Measurements from ENCODE around the gene KAZN.

Gene KAZN

DNA sequence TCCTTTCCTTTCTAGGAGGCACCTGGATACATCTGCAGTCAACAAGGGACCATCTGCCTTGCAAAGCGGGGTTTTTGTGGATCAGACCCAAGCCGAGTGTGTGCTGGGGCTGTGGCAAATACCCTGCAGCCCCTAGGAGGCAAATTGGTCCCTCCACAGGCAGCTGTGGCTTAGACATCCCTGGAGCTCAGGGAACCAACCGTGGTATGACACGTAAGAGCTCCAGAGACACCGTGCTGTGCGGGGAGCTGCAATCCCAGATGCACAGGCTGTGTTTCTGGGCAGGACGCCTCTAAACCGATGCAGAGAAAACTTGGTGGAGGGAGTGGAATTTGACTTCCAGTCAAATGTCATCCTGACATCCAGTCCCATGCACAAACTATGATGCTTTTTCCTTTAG, 141.5 kb downstream of the KAZN start:
- H3K36me3 ChIP-seq (ENCODE audit: insufficient read depth, low read depth, low read length) = no peaks in the 10 kb centered on the region
- H3K9me3 ChIP-seq (ENCODE audit: insufficient read depth, low read depth, low read length) = no peaks in the 10 kb centered on the region
- H3K9ac ChIP-seq (ENCODE audit: low read depth, low read length) = no peak overlapping the region
- peaks cover 11% of the 10 kb centered on the region; the same call in 1 of the 2 replicates for H3K27me3 ChIP-seq (ENCODE audit: insufficient read depth, low read length)
- H3K4me1 ChIP-seq (ENCODE audit: insufficient read depth, low read length) = peaks cover 35% of the 10 kb centered on the region
- H3K27ac ChIP-seq (ENCODE audit: low read length) = no peak overlapping the region
- no peak overlapping the region for H3K4me3 ChIP-seq (ENCODE audit: low read length)

DNA sequence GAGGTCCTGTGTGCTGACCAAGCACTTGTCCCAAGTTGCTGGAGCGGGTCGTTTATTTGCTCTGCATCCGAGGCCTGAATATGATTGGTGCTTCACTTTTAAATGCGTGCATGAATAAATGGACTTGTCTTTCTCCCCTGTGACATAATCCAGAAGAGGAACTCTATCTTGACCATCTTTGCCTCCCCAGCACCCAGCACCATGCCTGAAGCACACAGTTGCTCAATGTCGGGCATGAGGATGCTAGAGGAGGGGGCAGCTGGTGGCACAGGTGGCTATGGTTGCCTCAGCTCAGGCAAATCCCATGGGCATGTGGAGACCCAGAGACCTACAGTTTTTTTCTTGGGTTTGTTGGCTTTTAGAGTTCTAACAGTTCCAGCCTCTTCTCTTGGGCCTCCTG, 142.6 kb downstream of the KAZN start:
- peaks cover 11% of the 10 kb centered on the region; the same call in 1 of the 2 replicates for H3K27me3 ChIP-seq (ENCODE audit: insufficient read depth, low read length)
- no peak overlapping the region for H3K4me3 ChIP-seq (ENCODE audit: low read length)
- H3K36me3 ChIP-seq (ENCODE audit: insufficient read depth, low read depth, low read length) = no peaks in the 10 kb centered on the region
- no peaks in the 10 kb centered on the region for H3K9me3 ChIP-seq (ENCODE audit: insufficient read depth, low read depth, low read length)
- H3K9ac ChIP-seq (ENCODE audit: low read depth, low read length) = no peak overlapping the region
- H3K27ac ChIP-seq (ENCODE audit: low read length) = no peak overlapping the region
- H3K4me1 ChIP-seq (ENCODE audit: insufficient read depth, low read length) = peaks cover 38% of the 10 kb centered on the region

DNA sequence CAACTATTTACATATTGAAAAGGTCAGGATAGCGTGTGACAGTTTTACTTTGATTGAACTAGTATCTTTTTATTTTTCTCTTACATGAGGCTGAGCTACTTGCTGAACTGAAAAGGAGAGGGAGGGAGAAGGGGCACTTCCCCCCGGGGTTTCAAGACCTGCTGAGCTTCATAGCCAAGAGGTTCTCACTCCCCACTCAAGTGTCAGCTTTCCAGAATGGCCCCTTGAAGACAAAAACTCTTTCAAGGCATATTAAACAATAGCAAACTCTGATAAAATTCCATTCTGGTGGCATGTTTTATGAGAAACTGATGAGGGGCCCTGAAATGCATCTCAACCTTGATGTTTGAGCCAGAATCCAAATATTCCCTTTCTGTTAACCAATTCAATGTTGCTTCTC, 143.0 kb downstream of the KAZN start:
- H3K27ac ChIP-seq (ENCODE audit: low read length) = no peak overlapping the region
- H3K36me3 ChIP-seq (ENCODE audit: insufficient read depth, low read depth, low read length) = no peaks in the 10 kb centered on the region
- peaks cover 38% of the 10 kb centered on the region for H3K4me1 ChIP-seq (ENCODE audit: insufficient read depth, low read length)
- no peaks in the 10 kb centered on the region for H3K9me3 ChIP-seq (ENCODE audit: insufficient read depth, low read depth, low read length)
- no peak overlapping the region for H3K9ac ChIP-seq (ENCODE audit: low read depth, low read length)
- H3K4me3 ChIP-seq (ENCODE audit: low read length) = no peak overlapping the region
- peaks cover 11% of the 10 kb centered on the region; the same call in 1 of the 2 replicates for H3K27me3 ChIP-seq (ENCODE audit: insufficient read depth, low read length)

DNA sequence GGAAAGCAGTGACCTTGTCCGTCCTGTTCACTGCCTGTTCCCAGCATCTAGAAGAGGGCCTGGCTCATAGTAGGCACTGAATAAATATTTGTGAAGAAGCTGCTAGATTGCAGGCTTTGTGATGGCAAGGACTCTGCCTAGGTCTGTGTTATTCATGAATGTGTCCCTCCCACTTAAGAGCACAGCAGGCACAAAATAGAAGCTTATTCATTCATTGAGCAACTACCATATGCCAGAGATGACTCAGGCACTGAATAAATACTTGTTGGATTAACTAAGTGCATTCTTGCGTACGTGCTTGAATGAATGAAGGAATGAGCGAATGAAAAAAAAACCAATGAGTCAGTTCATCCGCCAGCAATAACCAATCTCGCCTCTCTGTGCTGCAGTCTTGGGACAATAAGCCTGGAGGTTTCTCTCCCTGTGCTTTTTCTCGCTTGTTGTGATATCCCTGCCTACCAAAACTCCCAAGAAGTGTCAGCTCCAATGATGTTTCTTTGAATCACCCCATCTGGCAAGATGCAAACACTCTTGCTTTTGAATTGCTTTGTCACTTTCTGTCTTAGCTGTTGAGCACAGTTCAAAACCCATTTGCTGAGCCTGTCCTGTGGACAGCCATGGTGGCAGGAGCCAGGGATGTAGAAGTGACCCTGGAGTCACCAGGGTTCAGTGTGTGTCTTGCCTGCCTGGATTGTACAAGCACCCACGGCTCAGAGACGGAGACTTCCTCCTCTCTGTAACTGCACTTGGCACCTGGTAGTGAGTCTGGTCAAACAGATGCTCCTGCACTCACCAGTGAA, 143.9 kb downstream of the KAZN start:
- H3K4me1 ChIP-seq (ENCODE audit: insufficient read depth, low read length) = peaks cover 38% of the 10 kb centered on the region
- no peaks in the 10 kb centered on the region for H3K9me3 ChIP-seq (ENCODE audit: insufficient read depth, low read depth, low read length)
- no peak overlapping the region; the same call in 1 of the 2 replicates for H3K4me3 ChIP-seq (ENCODE audit: low read length)
- peak overlapping the region; percentile 24; the same call in 1 of the 2 replicates for H3K9ac ChIP-seq (ENCODE audit: low read depth, low read length)
- H3K27ac ChIP-seq (ENCODE audit: low read length) = no peak overlapping the region
- H3K36me3 ChIP-seq (ENCODE audit: insufficient read depth, low read depth, low read length) = no peaks in the 10 kb centered on the region
- H3K27me3 ChIP-seq (ENCODE audit: insufficient read depth, low read length) = peaks cover 8% of the 10 kb centered on the region; the same call in 1 of the 2 replicates

DNA sequence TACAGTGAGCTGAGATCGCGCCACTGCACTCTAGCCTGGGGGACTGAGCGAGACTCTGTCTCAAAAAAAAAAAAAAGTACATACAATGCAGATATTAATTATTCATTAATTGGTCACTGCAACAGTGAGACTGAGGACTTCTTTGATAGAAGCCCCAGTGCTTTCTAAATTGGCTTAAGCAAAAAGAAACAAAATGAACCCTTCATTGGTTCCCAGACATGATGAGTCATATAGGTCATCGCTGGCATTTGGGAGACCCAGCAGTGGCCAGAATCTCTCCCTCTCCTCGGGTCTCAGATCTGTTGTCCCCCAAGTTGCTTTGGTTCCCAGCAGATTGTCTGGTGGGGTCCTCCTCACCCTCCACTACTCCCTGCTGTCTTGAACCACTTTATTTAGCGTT, 144.9 kb downstream of the KAZN start:
- Histone ChIP-seq H3K4me1 (ENCODE audit: insufficient read depth, low read length) (peaks cover 38% of the 10 kb centered on the region), H3K4me3 (ENCODE audit: low read length) (no peak overlapping the region), H3K36me3 (ENCODE audit: insufficient read depth, low read depth, low read length) (no peaks in the 10 kb centered on the region), H3K9me3 (ENCODE audit: insufficient read depth, low read depth, low read length) (no peaks in the 10 kb centered on the region), H3K27ac (ENCODE audit: low read length) (no peak overlapping the region), H3K9ac (ENCODE audit: low read depth, low read length) (no peak overlapping the region), H3K27me3 (ENCODE audit: insufficient read depth, low read length) (peaks cover 7% of the 10 kb centered on the region; the same call in 1 of the 2 replicates)

DNA sequence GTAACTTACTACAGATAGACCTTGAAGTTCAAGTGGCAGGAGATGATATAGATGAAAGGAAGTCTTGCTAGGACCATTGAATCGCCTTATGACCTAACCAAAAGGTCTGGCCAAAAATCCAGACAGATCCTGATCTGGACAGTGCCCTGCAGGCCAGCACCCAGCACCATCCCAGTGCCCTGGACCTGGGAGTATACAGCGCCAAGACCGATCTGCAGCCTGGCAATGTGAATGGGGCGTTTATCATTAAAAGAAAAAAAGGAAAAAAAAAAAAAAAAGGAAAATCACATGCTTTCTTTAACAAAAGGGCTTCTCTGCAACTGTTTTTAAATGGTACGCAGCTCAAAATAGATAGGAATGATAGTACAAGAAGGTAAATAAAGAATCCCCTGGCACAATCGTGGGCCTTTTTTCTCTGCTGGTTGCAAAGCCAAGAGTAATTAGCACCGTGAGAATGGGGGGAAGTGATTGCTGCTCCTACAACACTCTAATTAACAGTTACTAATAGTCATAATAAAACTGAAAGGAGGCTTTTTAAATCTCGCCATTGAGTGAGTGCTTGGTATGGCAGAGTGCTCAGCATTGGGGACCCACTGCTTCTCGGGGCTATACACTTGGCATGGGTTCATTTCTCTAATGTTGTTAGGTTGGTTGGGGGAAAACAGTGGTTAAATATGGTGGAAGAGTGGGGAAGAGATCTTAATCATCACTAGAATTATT, 146.7 kb downstream of the KAZN start:
- Histone ChIP-seq H3K4me3 (ENCODE audit: low read length) (no peak overlapping the region), H3K9me3 (ENCODE audit: insufficient read depth, low read depth, low read length) (no peaks in the 10 kb centered on the region), H3K27me3 (ENCODE audit: insufficient read depth, low read length) (no peaks in the 10 kb centered on the region), H3K9ac (ENCODE audit: low read depth, low read length) (no peak overlapping the region), H3K36me3 (ENCODE audit: insufficient read depth, low read depth, low read length) (no peaks in the 10 kb centered on the region), H3K4me1 (ENCODE audit: insufficient read depth, low read length) (peaks cover 28% of the 10 kb centered on the region), H3K27ac (ENCODE audit: low read length) (no peak overlapping the region)

DNA sequence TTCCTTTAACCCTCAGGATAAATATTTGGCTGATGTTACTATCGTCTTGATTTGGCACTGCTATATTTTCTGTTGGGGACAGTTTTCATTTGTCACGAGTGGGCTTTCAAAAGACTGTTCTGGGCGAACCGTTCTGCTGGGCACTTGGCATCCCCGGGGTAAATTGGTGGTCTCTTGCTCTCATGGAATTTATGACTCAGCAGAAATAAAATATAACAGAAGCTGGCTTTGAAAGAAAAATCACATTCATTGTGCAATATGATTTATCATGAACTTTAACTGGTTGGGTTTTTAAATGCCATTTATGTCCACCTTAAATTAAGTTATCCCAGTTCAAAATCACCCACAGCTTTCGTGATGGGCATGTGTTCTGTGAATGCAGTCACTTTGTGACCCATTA, 147.3 kb downstream of the KAZN start:
- no peak overlapping the region for H3K27ac ChIP-seq (ENCODE audit: low read length)
- H3K9ac ChIP-seq (ENCODE audit: low read depth, low read length) = no peak overlapping the region
- no peaks in the 10 kb centered on the region for H3K36me3 ChIP-seq (ENCODE audit: insufficient read depth, low read depth, low read length)
- H3K4me1 ChIP-seq (ENCODE audit: insufficient read depth, low read length) = peaks cover 23% of the 10 kb centered on the region
- no peaks in the 10 kb centered on the region for H3K27me3 ChIP-seq (ENCODE audit: insufficient read depth, low read length)
- H3K9me3 ChIP-seq (ENCODE audit: insufficient read depth, low read depth, low read length) = no peaks in the 10 kb centered on the region
- no peak overlapping the region for H3K4me3 ChIP-seq (ENCODE audit: low read length)

DNA sequence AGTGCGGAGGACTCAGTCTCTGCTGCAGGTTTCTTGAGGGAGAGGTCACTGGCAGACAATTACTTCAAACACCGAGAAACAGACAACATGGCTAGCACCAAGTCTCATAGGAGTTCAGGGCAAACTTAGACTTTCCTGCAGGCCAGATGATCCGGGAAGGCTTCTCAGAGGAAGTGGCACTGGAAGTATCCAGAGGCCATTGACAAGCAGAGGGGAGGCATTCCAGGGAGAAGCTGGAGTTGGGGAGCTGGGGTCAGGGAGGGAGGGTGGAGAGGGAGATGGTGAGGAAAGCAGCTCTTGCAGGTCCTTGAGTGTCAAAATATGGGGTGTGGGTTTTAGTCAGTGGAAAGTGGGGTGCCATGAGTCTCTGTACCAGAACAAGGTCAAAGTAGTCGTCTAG, 147.9 kb downstream of the KAZN start:
- H3K9me3 ChIP-seq (ENCODE audit: insufficient read depth, low read depth, low read length) = no peaks in the 10 kb centered on the region
- H3K27ac ChIP-seq (ENCODE audit: low read length) = no peak overlapping the region
- H3K4me1 ChIP-seq (ENCODE audit: insufficient read depth, low read length) = peaks cover 17% of the 10 kb centered on the region
- H3K4me3 ChIP-seq (ENCODE audit: low read length) = no peak overlapping the region
- no peaks in the 10 kb centered on the region for H3K36me3 ChIP-seq (ENCODE audit: insufficient read depth, low read depth, low read length)
- no peaks in the 10 kb centered on the region for H3K27me3 ChIP-seq (ENCODE audit: insufficient read depth, low read length)
- no peak overlapping the region for H3K9ac ChIP-seq (ENCODE audit: low read depth, low read length)

DNA sequence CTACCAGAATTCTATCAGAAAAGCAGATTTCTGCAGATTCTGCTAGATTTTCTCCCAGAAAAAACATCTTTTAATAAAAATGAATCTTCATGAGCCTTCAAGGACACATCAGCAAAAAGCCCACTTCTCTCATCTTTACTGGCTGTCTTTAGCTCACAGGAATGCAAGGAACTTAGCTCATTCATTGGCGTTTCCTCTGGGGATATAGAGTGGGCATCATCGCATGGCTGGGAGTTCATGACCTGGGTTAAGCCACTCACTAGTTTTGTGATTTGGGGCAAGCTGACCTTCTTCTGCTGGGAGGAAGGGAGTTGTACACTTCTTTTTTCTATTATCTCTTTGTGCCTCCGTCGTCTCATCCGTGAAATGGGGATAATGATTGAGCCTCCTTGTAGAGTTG, 149.7 kb downstream of the KAZN start:
- Histone ChIP-seq H3K27me3 (ENCODE audit: insufficient read depth, low read length) (no peaks in the 10 kb centered on the region), H3K27ac (ENCODE audit: low read length) (no peak overlapping the region), H3K4me1 (ENCODE audit: insufficient read depth, low read length) (0 out of 2 replicates have a peak, but pooled peaks cover 3% of the 10 kb centered on the region), H3K9ac (ENCODE audit: low read depth, low read length) (no peak overlapping the region), H3K4me3 (ENCODE audit: low read length) (no peak overlapping the region), H3K9me3 (ENCODE audit: insufficient read depth, low read depth, low read length) (no peaks in the 10 kb centered on the region), H3K36me3 (ENCODE audit: insufficient read depth, low read depth, low read length) (no peaks in the 10 kb centered on the region)

DNA sequence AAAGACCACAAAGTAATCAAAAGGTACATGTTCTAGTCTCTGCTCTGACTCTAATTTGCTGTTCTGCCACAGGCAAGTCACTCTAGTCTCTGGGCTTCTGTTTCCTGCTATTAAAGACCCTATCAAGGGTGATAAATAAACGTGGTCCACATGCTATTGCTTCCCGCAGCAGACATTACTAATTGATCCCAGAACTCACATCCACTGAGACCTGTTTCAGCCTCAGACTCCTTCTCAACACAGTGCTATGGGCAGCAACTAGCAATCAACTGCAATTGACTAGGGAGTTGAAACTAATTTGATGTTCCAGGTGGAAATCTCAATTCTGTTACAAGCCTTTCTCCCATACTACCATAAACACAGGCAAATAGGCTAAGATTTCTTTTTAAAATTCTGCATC, 150.5 kb downstream of the KAZN start:
- H3K27me3 ChIP-seq (ENCODE audit: insufficient read depth, low read length) = no peaks in the 10 kb centered on the region
- no peak overlapping the region for H3K4me3 ChIP-seq (ENCODE audit: low read length)
- no peak overlapping the region for H3K27ac ChIP-seq (ENCODE audit: low read length)
- no peak overlapping the region for H3K9ac ChIP-seq (ENCODE audit: low read depth, low read length)
- H3K36me3 ChIP-seq (ENCODE audit: insufficient read depth, low read depth, low read length) = no peaks in the 10 kb centered on the region
- H3K4me1 ChIP-seq (ENCODE audit: insufficient read depth, low read length) = 0 out of 2 replicates have a peak, but pooled peaks cover 3% of the 10 kb centered on the region
- H3K9me3 ChIP-seq (ENCODE audit: insufficient read depth, low read depth, low read length) = no peaks in the 10 kb centered on the region

DNA sequence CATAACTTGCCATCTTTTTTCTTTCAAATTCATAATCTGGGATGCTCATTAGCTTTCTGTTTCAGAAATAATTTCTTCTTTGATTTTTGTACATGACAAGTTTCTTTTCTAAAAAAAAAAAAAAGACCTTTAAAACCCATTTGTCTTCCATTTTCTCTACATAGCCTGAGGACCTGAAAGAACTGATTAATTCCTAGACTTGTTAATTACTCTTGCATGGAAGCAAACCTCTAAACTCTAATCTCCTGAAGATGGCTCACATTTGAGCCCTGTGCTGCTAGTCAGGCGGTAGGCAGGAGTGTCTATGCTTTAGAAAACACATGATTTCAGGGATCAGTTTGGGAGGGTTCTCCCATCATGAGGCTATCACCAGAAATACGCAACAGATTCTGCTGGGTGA, 152.0 kb downstream of the KAZN start:
- Histone ChIP-seq H3K27me3 (ENCODE audit: insufficient read depth, low read length) (no peaks in the 10 kb centered on the region), H3K4me3 (ENCODE audit: low read length) (no peak overlapping the region), H3K9me3 (ENCODE audit: insufficient read depth, low read depth, low read length) (no peaks in the 10 kb centered on the region), H3K36me3 (ENCODE audit: insufficient read depth, low read depth, low read length) (no peaks in the 10 kb centered on the region), H3K4me1 (ENCODE audit: insufficient read depth, low read length) (no peaks in the 10 kb centered on the region), H3K9ac (ENCODE audit: low read depth, low read length) (no peak overlapping the region), H3K27ac (ENCODE audit: low read length) (no peak overlapping the region)
